RKO (cell line): ENCODE results near the gene SLC25A26.

Source experiments
- DNase-seq: peaks from one replicate; pipeline ENCODE4 v3.0.0-alpha.2; 2016; ENCODE audit warnings: low spot score

Gene SLC25A26

DNA sequence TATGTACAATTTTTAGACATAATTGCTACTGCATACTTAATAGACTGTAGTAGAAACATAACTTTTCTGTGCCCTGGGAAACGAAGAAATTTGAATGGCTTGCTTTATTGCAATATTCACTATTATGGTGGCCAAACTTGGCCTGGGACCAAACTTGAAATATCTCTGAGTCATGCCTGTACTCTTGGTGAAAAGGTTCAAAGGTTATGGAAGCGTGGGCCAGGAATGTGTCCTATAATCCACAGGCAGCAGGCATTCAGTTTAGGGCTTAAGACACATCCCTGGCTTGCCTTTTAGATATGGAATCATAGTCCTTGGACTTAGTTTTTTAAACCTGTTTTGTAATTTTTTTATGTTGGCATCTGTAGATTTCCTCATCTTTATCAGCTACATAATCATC, 155.8 kb downstream of the SLC25A26 start:
- DNase-seq, result peak; percentile 19

DNA sequence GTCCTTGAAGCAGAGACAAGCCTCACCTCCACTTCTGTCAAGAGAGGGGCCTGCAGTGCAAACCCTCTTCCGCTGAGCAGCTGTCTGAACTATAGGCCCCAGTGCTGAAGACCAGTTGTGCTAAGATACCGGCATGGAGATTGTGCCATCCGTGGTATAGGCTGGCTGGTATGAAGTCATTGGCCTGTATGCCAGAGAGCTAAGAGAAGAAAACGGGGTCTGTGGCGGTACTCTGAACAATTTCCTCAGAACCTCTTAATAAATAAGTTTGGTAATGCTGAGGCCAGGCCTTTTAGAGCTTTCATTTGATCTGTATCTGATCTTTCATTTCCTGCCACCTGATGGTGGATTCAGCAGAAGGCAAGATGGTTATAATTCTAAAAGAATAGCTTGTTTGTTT, 157.0 kb downstream of the SLC25A26 start:
- DNase-seq, result no peak

- no peak for DNase-seq
These were observed 157.5 kb downstream of the SLC25A26 start for GRCh38 chr3:66378256-66378655.

- DNase-seq, result no peak
These were observed 158.8 kb downstream of the SLC25A26 start for GRCh38 chr3:66379565-66379964.

DNA sequence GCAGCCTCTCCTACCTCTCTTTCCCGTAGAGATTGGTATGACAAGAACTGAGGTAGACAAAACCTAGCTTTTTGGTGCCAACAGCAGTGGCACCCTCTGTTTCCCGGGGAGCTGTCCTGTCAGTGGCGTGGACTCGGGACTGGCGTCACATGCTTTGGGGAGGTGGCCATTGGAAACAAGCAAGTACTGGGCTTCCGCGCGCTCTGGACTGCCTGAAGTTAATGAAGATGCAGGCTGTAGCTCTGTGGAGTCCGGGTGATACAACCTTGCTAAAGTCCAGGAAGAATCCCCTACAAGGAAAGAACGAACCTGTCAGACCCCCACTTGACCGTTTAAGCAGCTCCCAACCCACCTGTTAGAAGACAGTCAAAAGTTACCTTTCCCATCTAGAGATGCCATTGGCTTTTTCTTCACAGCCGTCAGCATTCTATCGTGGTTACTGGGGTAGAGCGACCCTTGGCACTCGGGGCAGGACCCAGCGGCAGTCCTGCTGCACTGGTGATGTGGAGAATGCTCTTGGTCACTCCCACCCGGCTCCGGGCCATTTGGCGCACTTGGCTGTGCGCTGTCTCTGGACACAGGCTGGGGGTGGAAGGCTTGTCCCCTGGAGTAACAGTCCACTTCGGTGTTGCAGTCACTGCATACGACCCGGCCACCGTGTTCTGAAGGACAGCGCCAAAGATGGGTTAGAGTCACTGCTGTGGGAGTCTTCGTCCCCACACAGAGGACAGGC, 159.6 kb downstream of the SLC25A26 start:
- DNase-seq, result no peak

GRCh38 chr3:66381626-66382025, 160.8 kb downstream of the SLC25A26 start:
- no peak for DNase-seq

- no peak for DNase-seq
These were observed 161.3 kb downstream of the SLC25A26 start for GRCh38 chr3:66382142-66382541.

DNA sequence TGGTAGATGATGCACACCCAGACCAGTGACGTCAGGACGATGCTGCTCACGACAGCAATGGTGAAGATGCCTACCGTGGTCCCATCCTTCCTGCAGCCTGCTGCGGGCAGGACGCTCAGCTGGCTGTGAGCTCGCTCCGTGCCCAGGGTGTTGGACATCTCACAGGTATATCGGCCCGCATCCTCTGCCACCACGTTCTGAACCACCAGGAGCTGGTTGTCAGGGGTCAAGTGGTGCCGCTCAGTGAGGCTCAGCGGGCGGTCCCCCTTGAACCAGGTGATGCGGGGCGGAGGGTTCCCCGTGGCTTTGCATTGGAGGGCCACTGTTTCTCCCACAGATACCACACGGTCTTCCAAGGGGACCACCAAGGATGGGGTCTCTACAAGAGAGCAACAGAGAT, 162.2 kb downstream of the SLC25A26 start:
- no peak for DNase-seq

- no peak for DNase-seq
These were observed 163.4 kb downstream of the SLC25A26 start for GRCh38 chr3:66383998-66384745.

- no peak for DNase-seq
These were observed 164.3 kb downstream of the SLC25A26 start for GRCh38 chr3:66385066-66385465.

- no peak for DNase-seq
These were observed 165.5 kb downstream of the SLC25A26 start for GRCh38 chr3:66386011-66386924.

- DNase-seq, result no peak
These were observed 166.3 kb downstream of the SLC25A26 start for GRCh38 chr3:66386925-66387650.

GRCh38 chr3:66390013-66390412, 169.2 kb downstream of the SLC25A26 start:
- no peak for DNase-seq

GRCh38 chr3:66392512-66392911, 171.7 kb downstream of the SLC25A26 start:
- no peak for DNase-seq

DNA sequence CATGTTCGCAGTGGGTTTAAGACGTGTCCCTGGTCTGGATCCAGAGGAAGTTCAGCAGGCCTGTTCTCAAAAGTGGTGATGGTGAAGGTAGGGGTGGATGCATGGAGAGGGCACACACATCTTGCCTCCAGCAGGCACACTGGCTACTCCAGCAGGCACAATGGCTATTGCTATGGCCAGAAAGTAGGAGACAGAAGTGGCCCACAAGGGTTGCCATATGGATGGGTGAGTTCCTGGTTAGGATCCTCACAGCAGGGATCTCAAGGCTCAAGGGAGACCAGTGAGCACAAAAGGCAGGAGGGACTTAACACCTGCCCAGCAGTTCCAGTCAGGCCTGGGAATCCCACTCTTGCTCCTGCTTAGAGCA, 172.1 kb downstream of the SLC25A26 start:
- DNase-seq, result no peak

DNA sequence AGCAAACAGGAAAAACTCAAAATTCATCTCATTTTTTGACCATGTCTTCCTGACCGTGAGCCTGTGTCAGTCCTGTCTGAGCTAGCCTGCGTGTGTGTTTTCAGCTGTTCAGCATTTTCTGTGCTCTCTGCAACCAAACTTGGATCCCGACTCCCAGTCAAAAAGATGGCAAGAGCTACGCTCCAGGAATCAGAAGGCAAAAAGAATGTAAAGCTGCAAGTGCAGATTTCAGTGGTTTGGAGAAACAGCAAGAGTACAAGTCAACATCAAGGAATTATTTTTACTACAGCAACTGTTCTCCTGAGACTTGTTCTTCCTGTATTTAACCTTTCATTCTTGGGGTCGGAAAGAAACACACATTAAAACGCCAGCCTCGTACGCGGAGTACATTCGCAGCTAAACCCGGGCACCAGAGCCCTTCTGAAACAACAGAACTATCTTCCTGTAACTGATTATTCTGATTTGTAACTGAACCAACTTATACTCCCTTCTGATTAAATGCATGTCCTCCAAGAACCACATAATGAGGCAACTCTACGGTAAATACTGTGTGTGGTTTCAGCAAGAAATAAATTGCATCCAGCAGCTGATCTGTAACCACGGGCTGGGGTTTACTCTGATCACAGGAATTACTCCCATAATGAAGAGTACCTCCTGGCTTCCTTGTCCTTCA, 172.7 kb downstream of the SLC25A26 start:
- DNase-seq, result no peak

DNA sequence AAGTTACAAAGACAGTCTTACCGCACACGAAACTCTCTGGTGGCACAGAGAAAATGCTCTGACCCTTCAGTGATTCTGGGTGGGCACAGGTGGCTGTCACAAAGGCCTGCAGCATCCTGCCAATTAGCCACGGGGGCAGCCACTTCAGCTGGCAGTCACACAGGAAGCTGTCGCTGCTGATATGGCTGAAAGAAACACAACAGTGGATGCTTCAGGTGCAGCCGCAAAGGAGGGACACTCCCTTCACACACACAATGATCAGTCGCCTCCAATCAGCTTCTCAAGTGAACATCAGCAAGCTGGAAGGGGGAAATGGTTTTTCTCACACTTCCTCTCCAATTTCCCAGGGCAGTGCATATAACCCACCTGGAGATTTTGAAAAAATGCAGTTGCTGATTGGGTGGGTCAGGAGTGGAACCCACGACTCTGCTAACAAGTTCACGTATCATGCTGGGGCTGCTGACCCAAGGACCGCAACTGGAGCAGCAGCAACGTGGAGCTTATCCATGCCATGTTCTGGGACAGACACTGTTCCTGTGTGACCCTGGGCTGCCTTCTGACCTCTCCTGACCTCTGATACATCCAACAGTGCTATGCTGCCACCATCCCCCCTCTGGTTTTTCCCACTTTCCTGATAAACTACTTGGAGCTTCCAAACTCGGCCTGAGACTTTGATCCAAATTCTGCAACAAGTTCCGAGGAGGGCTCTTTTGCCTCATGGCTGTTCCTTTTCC, 173.4 kb downstream of the SLC25A26 start:
- no peak for DNase-seq

DNA sequence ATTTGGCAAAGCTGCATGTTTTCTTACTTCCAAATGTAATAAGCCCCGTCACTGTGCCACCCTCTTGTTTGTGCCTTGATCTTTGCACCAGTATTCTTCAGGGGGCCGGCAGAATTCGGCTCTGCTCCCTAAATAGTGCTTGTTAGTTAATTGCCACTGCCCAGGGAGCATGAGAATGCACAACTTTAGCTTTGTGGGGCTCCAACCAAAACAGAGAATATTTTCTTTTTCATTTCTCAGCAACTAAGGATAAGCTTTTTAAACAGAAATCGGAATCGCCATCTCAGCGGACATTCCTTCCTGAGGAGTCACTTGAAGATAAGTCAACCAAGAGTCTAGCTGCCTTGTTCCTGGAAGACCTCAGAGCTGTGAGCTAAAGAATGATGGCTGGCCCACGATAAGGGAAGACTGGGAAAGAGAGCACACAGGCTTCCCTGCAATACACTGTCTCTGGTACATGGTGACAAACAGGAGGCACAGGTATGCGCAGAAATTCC, 174.0 kb downstream of the SLC25A26 start:
- no peak for DNase-seq

GRCh38 chr3:66395635-66396034, 174.8 kb downstream of the SLC25A26 start:
- DNase-seq, result no peak

DNA sequence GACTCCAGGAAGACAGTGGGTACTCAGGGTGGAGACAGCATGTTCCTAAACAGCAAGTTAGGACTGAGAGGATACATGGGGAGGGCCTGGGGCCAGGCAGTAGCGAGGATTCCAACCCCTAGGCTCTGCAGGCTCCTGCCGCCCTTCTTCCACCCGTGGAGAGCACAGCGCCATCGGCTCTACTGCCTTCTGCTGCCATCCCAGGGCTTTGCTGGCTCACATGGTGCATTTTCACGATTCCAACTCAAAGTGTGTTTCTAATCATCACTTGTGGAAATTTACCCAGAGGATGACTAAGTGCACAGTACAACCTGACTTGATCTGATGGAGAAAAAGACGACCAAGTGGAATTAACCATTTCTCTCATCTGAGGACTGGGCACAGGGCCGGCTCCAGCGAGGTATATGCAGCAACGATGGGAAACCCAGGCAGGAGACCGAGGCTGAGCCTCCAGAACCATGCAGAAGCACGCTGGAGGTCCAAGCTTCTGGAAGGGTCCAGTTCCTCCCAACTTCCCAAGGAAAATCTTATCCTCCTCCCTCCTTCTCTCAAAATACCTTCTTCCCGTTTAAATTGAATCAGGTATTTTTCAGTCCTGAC, 175.5 kb downstream of the SLC25A26 start:
- no peak for DNase-seq
